ENCODE data around the gene ZNF576.
"Not testable (repeated sequence)": the region's sequence is repeated elsewhere in the genome, so short reads cannot be mapped to it uniquely, and the experiment has no call there.

The ZNF576 gene

GRCh38 chr19:43628646-43629326 lies 32.4 kb downstream of the ZNF576 start:
- DNase-seq, result no peak

DNA sequence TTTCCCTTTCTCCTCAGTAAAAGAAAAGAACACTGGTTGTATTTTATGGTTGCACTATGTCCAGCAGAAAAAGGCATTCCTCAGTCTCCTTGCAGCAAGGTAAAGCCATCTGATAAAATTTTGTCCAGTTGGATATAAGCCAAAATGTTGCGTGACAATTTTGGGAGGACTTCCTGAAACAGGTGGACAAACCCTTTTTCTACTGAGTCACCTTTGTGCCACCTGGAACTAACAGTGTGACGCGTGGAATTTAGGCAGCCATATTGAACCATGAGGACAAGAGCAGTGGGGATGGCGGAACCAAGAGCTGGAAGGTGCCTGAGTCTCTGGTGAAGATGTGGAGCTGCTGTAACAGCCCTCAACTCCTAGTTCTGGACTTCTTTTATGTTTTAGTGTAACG lies 35.1 kb downstream of the ZNF576 start:
- no peak for DNase-seq

- no peak for DNase-seq
Observed at GRCh38 chr19:43633520-43633919, 37.1 kb downstream of the ZNF576 start.

DNA sequence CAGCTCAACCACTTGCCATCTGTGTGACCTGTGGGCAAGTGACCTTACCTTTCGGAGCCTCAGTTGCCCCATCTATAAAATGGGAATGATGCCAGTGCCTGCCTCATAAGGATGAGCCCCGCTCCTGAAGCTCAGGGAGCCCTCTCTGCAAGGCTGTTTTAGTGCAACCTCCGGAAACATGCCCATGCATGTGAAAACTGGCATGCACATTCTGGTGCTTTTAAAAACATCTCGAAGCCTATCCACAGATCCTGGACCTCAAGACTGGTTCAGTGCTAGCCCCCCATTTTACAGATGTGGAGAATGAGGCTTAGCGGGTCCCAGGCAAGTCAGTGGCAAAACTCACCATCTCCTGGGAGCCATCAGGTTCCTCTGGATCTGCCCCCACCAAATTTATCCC lies 37.7 kb downstream of the ZNF576 start:
- no peak for DNase-seq

DNA sequence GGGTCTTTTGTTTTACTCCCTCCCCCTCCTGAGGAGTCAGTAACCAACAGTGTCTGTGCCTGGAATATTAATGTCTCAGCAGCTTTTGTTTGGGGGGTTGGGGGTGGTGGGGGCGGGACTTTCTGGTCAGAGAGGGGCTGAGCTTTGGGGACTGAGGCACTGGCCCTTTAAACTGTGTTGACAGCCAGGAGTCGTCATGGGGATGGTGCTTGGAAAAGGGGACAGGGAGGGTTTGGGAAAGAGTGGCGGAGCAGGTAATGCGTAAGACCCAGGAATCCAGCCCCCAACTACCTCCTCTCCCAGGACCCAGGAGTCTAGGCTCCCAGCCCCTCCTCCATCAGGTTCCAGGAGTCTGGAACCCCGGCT lies 38.1 kb downstream of the ZNF576 start:
- no peak for DNase-seq

GRCh38 chr19:43634872-43635560 lies 38.6 kb downstream of the ZNF576 start:
- DNase-seq, result no peak

DNA sequence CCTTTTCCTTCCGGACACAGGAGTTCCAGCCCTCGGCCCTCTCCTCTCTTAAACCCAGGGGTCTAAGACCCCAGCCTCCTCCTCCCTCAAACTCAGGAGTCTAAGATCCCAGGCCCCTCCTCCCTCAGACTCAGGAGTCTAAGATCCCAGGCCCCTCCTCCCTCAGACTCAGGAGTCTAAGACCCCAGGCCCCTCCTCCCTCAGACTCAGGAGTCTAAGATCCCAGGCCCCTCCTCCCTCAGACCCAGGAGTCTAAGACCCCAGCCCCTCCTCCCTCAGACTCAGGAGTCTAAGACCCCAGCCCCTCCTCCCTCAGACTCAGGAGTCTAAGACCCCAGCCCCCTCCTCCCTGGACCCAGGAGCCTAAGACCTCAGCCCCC lies 39.2 kb downstream of the ZNF576 start:
- not testable (repeated sequence) for DNase-seq

DNA sequence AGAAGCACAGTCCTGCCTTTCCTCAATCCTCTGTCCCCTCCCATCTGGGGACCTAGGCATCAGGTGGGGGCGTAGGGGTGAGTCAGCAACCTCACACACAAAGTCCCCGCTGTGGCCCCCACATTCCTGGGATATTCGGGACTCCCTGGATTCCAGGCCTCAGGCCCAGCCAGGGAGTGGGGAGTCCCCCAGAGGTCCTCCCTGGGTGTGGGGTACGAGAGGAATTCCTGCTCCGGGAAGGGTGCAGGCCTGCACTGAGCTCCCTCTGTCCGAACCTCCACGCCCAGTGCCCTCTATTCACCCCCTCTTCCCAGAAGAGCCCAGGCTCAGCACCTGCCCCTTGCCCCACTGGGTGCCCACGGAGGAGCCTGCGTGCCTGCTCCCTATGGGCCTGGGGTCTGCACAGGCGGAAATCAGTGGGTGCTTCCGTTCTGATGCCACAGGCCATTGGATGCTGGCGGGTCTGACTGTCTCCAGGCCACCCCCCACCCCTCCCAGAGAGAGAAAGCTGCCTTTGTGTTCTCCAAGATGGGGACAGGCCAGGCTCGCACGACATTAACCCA lies 39.8 kb downstream of the ZNF576 start:
- no peak for DNase-seq

- DNase-seq, result no peak
Observed at GRCh38 chr19:43638214-43638994, 42.0 kb downstream of the ZNF576 start.

DNA sequence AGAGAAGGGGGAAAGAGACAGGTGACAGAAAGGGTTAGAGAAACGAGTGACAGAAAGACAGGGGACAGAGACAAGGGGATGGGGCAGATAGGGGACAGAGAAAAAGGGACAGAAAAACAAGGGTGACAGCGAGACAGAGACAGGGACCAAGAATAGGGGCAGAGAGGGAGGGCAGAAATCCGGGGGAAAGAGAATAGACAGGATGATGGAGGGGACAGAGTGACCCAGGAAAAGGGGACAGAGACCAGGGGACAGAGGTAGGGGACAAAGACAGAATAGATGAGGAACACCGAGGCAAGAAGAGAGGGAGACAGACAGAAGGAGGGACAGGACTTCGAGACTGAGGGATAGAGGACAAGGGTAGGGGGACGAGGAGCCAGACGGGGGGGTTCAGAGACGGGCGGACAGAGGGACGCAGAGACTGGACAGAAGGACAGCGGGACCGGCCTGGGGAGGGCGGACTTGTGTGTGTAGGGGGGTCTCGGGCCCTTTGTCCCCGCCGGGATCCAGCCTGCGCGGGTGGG lies 42.7 kb downstream of the ZNF576 start:
- no peak for DNase-seq

DNA sequence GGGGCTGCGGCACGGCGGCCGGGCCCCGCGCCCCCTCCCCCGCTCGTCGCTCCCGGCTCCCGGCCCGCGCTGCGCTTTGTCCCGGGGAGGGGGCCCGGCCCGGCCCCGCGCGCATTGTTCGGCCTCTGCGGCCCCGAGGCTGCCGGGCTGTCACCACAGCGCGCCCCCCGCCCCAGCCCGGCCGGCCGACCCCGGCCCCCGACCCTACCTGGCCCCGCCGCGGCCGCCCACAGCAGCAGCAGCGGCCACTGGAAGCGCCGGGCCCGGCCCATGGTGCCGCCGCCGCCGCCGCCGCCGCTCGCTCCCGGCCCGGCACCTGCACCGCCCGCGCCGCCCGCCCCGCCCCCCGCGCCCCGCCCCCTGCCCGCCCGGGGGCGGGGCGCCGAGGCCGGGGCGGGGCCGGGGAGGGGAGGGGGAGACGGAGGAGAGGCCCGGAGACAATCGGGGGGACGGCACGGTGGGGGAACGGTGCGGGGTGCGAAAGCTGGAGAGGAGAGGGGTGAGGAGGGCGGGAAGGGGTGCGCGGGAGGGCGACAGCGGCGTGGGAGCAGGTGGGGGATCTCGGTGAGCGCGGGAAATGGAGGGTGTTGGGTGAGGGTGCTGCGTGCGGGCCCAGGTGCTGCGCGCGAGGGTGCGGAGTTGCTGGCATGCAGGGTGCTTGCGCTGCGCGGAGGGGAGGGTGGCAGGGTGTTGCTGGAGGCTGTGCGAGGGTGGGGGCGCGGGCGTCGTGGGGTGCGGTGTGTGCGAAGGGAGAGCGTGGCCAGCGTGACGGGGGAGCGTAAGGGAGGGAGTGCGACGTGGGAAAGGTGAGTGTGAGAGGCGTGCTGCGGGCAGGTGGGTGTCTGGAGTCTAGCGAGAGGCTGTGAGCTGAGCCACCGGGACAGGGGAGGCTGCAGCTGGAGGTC lies 43.4 kb downstream of the ZNF576 start, which contains the start of gene CADM4:
CADM4 (minus strand) TSS at position 332 of the 905 bp plus-strand sequence; CDS start at position 272, 60 bp downstream.
- no peak for DNase-seq

- DNase-seq, result no peak
Observed at GRCh38 chr19:43640424-43640757, 44.0 kb downstream of the ZNF576 start.

DNA sequence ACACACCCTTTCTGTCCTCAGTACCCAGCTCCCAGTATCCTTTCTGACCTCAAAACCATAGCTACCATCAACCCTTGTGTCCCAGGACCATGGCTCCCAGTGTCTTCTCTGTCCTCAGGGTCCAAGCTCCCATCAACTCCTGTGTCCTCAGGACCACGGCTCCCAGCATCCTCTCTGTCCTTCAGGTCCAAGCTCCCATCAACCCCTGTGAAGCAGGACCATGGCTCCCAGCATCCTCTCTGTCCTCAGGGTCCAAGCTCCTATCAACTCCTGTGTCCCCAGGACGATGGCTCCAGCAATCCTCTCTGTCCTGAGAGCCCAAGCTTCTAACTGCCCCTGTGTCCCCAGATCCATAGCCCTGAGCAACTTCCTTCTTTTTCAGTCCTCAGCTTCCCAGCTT lies 44.9 kb downstream of the ZNF576 start:
- no peak for DNase-seq

- no peak for DNase-seq
Observed at GRCh38 chr19:43642531-43642930, 46.1 kb downstream of the ZNF576 start.

- DNase-seq, result no peak
Observed at GRCh38 chr19:43643326-43643725, 46.9 kb downstream of the ZNF576 start.

GRCh38 chr19:43644181-43644580 lies 47.8 kb downstream of the ZNF576 start:
- DNase-seq, result no peak

- DNase-seq, result no peak
Observed at GRCh38 chr19:43648633-43649032, 52.2 kb downstream of the ZNF576 start.

- DNase-seq, result no peak
Observed at GRCh38 chr19:43649514-43649913, 53.1 kb downstream of the ZNF576 start.

GRCh38 chr19:43650276-43650675 lies 53.9 kb downstream of the ZNF576 start:
- DNase-seq, result not testable (repeated sequence)
